Neuronal stem cell (in vitro differentiated cells): ENCODE data around the gene LRP2BP.

Source experiments
- DNase-seq: peaks from one replicate; pipeline ENCODE4 v3.0.0-alpha.2; 2013; ENCODE audit warnings: low spot score
- H2AFZ ChIP-seq: one replicate; pipeline ENCODE4 v1.6.1; 2013; ENCODE audit warnings: mild to moderate bottlenecking, low read length, inconsistent platforms
- H2AK5ac ChIP-seq: 2 replicates; pipeline ENCODE4 v1.6.1; 2013; ENCODE audit warnings: low read depth, mild to moderate bottlenecking, inconsistent platforms, low read length, moderate library complexity, mixed read lengths
- H2BK120ac ChIP-seq: 2 replicates; pipeline ENCODE4 v1.6.1; 2013; ENCODE audit warnings: low read depth, mild to moderate bottlenecking, inconsistent platforms, low read length, moderate library complexity, mixed read lengths
- H2BK12ac ChIP-seq: one replicate; pipeline ENCODE4 v1.6.1; 2013; ENCODE audit warnings: low read length, inconsistent platforms
- H2BK15ac ChIP-seq: 2 replicates; pipeline ENCODE4 v1.6.1; 2013; ENCODE audit warnings: mild to moderate bottlenecking, low read length, inconsistent platforms, mixed read lengths
- H2BK5ac ChIP-seq: one replicate; pipeline ENCODE4 v1.6.1; 2013; ENCODE audit warnings: inconsistent platforms, mild to moderate bottlenecking, low read length, moderate library complexity
- H3K14ac ChIP-seq: one replicate; pipeline ENCODE4 v1.6.1; 2013; ENCODE audit warnings: low read length, inconsistent platforms
- H3K18ac ChIP-seq: 2 replicates; pipeline ENCODE4 v1.6.1; 2013; ENCODE audit warnings: low read length, inconsistent platforms
- H3K23ac ChIP-seq: 2 replicates; pipeline ENCODE4 v1.6.1; 2013; ENCODE audit warnings: low read depth, mild to moderate bottlenecking, mixed read lengths, low read length, inconsistent platforms; ENCODE audit not compliant: poor library complexity
- H3K27ac ChIP-seq: replicated peaks from 3 replicates; pipeline ENCODE4 v1.5.1; 2013; ENCODE audit warnings: low read length, inconsistent platforms
- H3K27me3 ChIP-seq, 3 experiments: 2 replicates each; pipeline ENCODE4 v1.6.1; 2013; ENCODE audit warnings: low read length in 3 of 3, mild to moderate bottlenecking in 2 of 3, inconsistent platforms in 1 of 3, low read depth in 1 of 3, mixed read lengths in 1 of 3, moderate library complexity in 1 of 3; ENCODE audit not compliant: control insufficient read depth in 3 of 3, insufficient read depth in 3 of 3
- H3K36me3 ChIP-seq, 2 donors: replicated peaks in 1 of 2; 2 replicates each; pipeline ENCODE4 v1.6.1; 2013; ENCODE audit warnings: low read length in 2 of 2; ENCODE audit not compliant: control insufficient read depth in 2 of 2, insufficient read depth in 2 of 2
- H3K4ac ChIP-seq: 2 replicates; pipeline ENCODE4 v1.6.1; 2013; ENCODE audit warnings: inconsistent platforms, mild to moderate bottlenecking, low read length, moderate library complexity
- H3K4me1 ChIP-seq, 2 donors: 1 replicate in 1 of 2; 2 replicates in 1 of 2; pipeline ENCODE4 v1.6.1; 2013; ENCODE audit warnings: low read length in 2 of 2, low read depth in 1 of 2; ENCODE audit not compliant: control insufficient read depth in 2 of 2, insufficient read depth in 1 of 2
- H3K4me2 ChIP-seq: one replicate; pipeline ENCODE4 v1.6.1; 2013; ENCODE audit warnings: mild to moderate bottlenecking, low read length, inconsistent platforms; ENCODE audit not compliant: insufficient read depth, poor library complexity, severe bottlenecking
- H3K4me3 ChIP-seq, 2 donors: 2 replicates each; pipeline ENCODE4 v1.5.1; 2013; ENCODE audit warnings: low read length in 2 of 2, mild to moderate bottlenecking in 2 of 2, inconsistent platforms in 1 of 2, moderate library complexity in 1 of 2
- H3K79me1 ChIP-seq: one replicate; pipeline ENCODE4 v1.6.1; 2013; ENCODE audit warnings: low read depth, mild to moderate bottlenecking, inconsistent platforms, low read length, moderate library complexity
- H3K9ac ChIP-seq: one replicate; pipeline ENCODE4 v1.6.1; 2013; ENCODE audit warnings: mild to moderate bottlenecking, low read depth, low read length, inconsistent platforms; ENCODE audit not compliant: poor library complexity
- H3K9me3 ChIP-seq, 2 donors: replicated peaks in 1 of 2; 2 replicates each; pipeline versions ENCODE3 to v1.6.1; 2013; ENCODE audit warnings: low read length in 2 of 2, mild to moderate bottlenecking in 2 of 2, inconsistent platforms in 1 of 2, low read depth in 1 of 2, mixed read lengths in 1 of 2, moderate library complexity in 1 of 2; ENCODE audit not compliant: control insufficient read depth in 2 of 2, insufficient read depth in 1 of 2
- H4K8ac ChIP-seq: one replicate; pipeline ENCODE4 v1.6.1; 2013; ENCODE audit warnings: low read depth, mild to moderate bottlenecking, inconsistent platforms, low read length, moderate library complexity
- H4K91ac ChIP-seq: one replicate; pipeline ENCODE4 v1.6.1; 2013; ENCODE audit warnings: low read length, low read depth, mild to moderate bottlenecking, inconsistent platforms; ENCODE audit not compliant: poor library complexity
- WGBS, 2 donors: extraction: QIAGEN DNeasy Blood & Tissue Kit; methylation state at CpG; one replicate each; pipeline ENCODE4 v1.1.7; 2013; ENCODE audit warnings: missing lambda C conversion rate in 2 of 2, mixed read lengths in 1 of 2; ENCODE audit not compliant: insufficient read length in 2 of 2, insufficient replicate concordance in 1 of 2; ENCODE audit errors: extremely low coverage in 2 of 2; 5-methylcytosine and 5-hydroxymethylcytosine counted together

The LRP2BP gene

DNA sequence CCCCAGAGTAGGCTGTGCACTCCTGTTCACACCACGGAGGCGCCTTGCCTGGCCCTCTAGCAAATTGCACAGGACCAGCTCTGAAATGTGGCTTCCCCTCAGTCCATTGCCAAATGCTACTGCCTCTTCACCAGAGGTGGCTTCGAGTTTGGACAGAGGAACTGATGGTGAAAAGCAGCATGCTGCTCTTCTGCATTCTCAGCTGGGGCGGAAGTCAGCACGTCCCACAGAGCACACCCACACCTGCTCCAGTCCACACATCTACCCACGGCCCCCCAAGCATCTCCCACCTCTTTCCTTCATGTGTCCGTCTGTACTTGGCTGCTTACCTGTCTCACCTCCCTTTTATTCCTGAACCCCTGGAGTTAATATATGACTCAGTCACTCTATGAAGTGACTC is 43.5 kb downstream of the LRP2BP start:
- H3K23ac ChIP-seq: no peak overlapping the region
- no peak overlapping the region for H3K27ac ChIP-seq
- no CpG with 5 or more reads among the region's 7 CpGs for WGBS, 2 donors

DNA sequence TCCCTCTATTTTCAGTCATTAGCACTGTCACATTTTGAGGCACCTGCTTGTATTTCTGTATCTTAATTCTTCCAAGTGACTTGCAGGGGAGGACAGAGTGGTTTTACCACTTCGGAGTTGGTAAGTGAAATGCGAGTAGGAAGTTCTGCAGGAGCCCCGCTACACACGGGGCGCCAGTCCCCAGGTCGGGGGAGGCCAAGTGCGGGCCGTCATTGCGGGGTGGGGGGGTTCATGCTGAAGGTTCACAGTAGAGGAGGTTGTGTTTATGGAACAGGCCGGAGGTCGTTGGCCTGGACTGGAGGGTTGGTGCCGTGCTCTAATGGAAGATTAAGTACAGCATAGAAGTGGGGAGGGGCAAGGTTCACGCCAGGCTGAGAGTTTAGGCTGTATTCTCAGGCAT is 44.0 kb downstream of the LRP2BP start:
- H3K9ac ChIP-seq: no peak overlapping the region
- no peak overlapping the region for H3K4me3 ChIP-seq
- no peaks in the 10 kb centered on the region for H3K9me3 ChIP-seq
- H4K91ac ChIP-seq: no peak overlapping the region
- H3K36me3 ChIP-seq: peaks cover 15 to 45% of the 10 kb centered on the region in 2 donors
- no peak overlapping the region for H3K27ac ChIP-seq
- H2AK5ac ChIP-seq: no peak overlapping the region
- no peak overlapping the region for H3K18ac ChIP-seq
- no peaks in the 10 kb centered on the region for H3K79me1 ChIP-seq
- H2BK5ac ChIP-seq: no peak overlapping the region
- H2BK15ac ChIP-seq: no peak overlapping the region
- no peak overlapping the region for H3K4me2 ChIP-seq
- H3K4ac ChIP-seq: no peak overlapping the region
- no peak overlapping the region for H4K8ac ChIP-seq
- H3K27me3 ChIP-seq: no peaks in the 10 kb centered on the region
- no peak overlapping the region for H2BK12ac ChIP-seq
- H2AFZ ChIP-seq: no peak overlapping the region
- DNase-seq: no peak
- no peak overlapping the region for H2BK120ac ChIP-seq
- no CpG with 5 or more reads among the region's 13 CpGs for WGBS, 2 donors
- H3K23ac ChIP-seq: no peak overlapping the region
- H3K14ac ChIP-seq: no peak overlapping the region
- H3K4me1 ChIP-seq: no peaks in the 10 kb centered on the region

More for the DNA sequence above, 43.5 kb downstream of the LRP2BP start:
- H2BK120ac ChIP-seq: no peak overlapping the region
- H3K79me1 ChIP-seq: no peaks in the 10 kb centered on the region
- H3K14ac ChIP-seq: no peak overlapping the region
- no peak for DNase-seq
- H4K91ac ChIP-seq: no peak overlapping the region
- no peak overlapping the region for H2BK15ac ChIP-seq
- H3K4me3 ChIP-seq: no peak overlapping the region
- H3K36me3 ChIP-seq: peaks cover 13 to 41% of the 10 kb centered on the region in 2 donors
- no peaks in the 10 kb centered on the region for H3K27me3 ChIP-seq
- H2BK5ac ChIP-seq: no peak overlapping the region
- H3K4me1 ChIP-seq: no peaks in the 10 kb centered on the region
- H3K9me3 ChIP-seq: no peaks in the 10 kb centered on the region
- no peak overlapping the region for H2AK5ac ChIP-seq
- no peak overlapping the region for H2BK12ac ChIP-seq
- no peak overlapping the region for H2AFZ ChIP-seq
- no peak overlapping the region for H3K18ac ChIP-seq
- no peak overlapping the region for H3K4me2 ChIP-seq
- H3K4ac ChIP-seq: no peak overlapping the region
- H3K9ac ChIP-seq: no peak overlapping the region
- no peak overlapping the region for H4K8ac ChIP-seq

DNA sequence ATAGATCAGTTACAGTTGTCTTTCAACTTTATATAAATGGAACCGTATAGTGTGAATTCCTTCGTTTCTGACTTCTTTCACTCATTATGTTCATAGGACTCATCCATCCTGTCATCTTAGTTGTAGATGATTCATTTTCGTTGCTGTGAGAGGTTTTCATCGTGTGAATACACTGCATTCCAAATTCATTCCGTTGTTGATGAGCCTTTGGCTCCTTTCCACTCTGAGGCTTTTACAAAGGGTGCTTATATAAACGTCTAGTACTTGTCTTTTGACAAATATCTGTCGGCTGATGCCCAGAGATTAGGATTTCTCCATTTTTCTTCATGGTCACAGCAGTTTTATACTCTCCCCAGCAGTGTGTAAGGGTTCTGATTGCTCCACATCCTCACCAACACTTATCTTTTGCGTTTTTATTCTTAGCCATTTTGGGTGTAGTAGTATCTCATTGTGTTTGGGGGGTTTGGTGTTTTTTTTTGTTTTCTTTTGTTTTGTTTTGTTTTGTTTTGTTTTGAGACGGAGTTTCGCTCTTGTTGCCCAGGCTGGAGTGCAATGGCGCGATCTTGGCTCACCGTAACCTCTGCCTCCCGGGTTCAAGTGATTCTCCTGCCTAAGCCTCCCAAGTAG is 48.6 kb downstream of the LRP2BP start:
- DNase-seq: no peak
- H3K79me1 ChIP-seq: no peaks in the 10 kb centered on the region
- no peak overlapping the region for H2BK15ac ChIP-seq
- no peaks in the 10 kb centered on the region for H3K9me3 ChIP-seq
- WGBS, 2 donors: no CpG with 5 or more reads among the region's 14 CpGs
- H3K23ac ChIP-seq: no peak overlapping the region
- no peak overlapping the region for H3K14ac ChIP-seq
- H3K36me3 ChIP-seq: peaks cover 17 to 44% of the 10 kb centered on the region in 2 donors
- H3K4me2 ChIP-seq: no peak overlapping the region
- no peak overlapping the region for H3K27ac ChIP-seq
- H4K8ac ChIP-seq: no peak overlapping the region
- H3K9ac ChIP-seq: no peak overlapping the region
- no peaks in the 10 kb centered on the region for H3K4me1 ChIP-seq
- H2BK12ac ChIP-seq: no peak overlapping the region
- no peaks in the 10 kb centered on the region for H3K27me3 ChIP-seq
- H2AFZ ChIP-seq: no peak overlapping the region
- no peak overlapping the region for H4K91ac ChIP-seq
- no peak overlapping the region for H2BK120ac ChIP-seq
- no peak overlapping the region for H3K18ac ChIP-seq
- H3K4ac ChIP-seq: no peak overlapping the region
- no peak overlapping the region for H2AK5ac ChIP-seq
- no peak overlapping the region for H3K4me3 ChIP-seq
- no peak overlapping the region for H2BK5ac ChIP-seq

DNA sequence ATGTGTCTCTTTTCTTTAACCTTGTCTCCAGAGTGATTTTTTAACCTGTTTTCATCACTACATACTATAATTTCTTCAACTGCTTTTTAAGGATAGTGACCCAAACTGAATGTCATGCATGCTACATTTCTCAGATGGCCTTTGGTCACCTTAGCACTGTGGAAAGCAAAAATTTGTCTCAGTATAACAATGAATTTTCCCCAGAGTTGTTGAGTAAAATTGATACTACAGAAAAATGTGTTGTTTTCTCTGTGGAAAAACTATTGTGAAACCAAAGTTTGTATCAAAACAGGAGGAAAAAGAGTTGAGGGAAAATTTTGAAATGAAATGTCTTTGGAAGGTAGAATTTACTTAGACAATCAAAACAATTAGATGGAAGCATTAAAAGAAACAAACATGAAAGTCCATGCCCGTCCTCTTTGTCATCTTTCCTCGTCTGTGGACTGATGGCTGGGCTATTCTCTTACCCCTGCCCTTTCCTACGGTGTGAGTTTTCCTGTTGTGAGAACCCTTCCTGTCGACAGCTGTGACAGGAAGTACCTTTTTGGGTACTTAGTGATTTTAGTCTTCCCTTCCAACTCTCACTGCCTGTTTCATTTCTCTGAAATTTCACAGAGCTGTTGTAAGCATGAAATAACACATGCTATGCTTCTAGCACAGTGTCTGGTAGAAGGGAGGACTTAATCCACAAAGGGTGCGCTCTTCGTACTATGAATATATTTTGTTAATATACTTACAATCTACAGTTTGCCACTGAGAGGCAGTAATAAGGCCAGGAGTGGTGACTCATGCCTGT is 50.8 kb downstream of the LRP2BP start:
- Histone ChIP-seq H2AFZ (no peak overlapping the region), H3K23ac (no peak overlapping the region), H2BK15ac (no peak overlapping the region), H3K4me2 (no peak overlapping the region), H2BK5ac (no peak overlapping the region), H3K14ac (no peak overlapping the region), H2BK120ac (no peak overlapping the region), H2BK12ac (no peak overlapping the region), H3K4me3 (no peak overlapping the region), H3K18ac (no peak overlapping the region), H3K9ac (no peak overlapping the region), H3K4me1 (no peaks in the 10 kb centered on the region), H3K9me3 (no peaks in the 10 kb centered on the region), H2AK5ac (no peak overlapping the region), H3K36me3 (peaks cover 16 to 38% of the 10 kb centered on the region in 2 donors), H3K27ac (no peak overlapping the region), H3K4ac (no peak overlapping the region), H4K91ac (no peak overlapping the region), H3K27me3 (no peaks in the 10 kb centered on the region), H3K79me1 (no peaks in the 10 kb centered on the region), H4K8ac (no peak overlapping the region)
- DNase-seq: no peak
- no CpG with 5 or more reads among the region's 6 CpGs for WGBS, 2 donors
